ENCODE measurements around the gene SH3BP1.

Gene SH3BP1

GRCh38 chr22:37633625-37634416 lies 5.6 kb upstream of the SH3BP1 start:
- peak overlapping the region; percentile 95 for H3K27ac ChIP-seq
- H3K9ac ChIP-seq, result no peak overlapping the region
- H3K79me2 ChIP-seq, result no peaks in the 10 kb centered on the region
- peak overlapping the region; percentile 45 for H3K4me3 ChIP-seq (ENCODE audit: low read depth, low read length)
- no peaks in the 10 kb centered on the region for H3K9me3 ChIP-seq (ENCODE audit: control insufficient read depth, low read length)
- peak overlapping the region; percentile 57 for H2AFZ ChIP-seq
- H3K36me3 ChIP-seq (ENCODE audit: control insufficient read depth, insufficient read depth, low read length), result no peaks in the 10 kb centered on the region
- peaks cover 47% of the 10 kb centered on the region for H3K4me1 ChIP-seq
- no peaks in the 10 kb centered on the region for H3K27me3 ChIP-seq (ENCODE audit: control insufficient read depth, insufficient read depth, low read length)
- H3K4me2 ChIP-seq (ENCODE audit: low read length), result peak overlapping the region; percentile 78
- TF ChIP-seq CTCF (IDR thresholded peaks at IDR 0.05), result peak; percentile 27

DNA sequence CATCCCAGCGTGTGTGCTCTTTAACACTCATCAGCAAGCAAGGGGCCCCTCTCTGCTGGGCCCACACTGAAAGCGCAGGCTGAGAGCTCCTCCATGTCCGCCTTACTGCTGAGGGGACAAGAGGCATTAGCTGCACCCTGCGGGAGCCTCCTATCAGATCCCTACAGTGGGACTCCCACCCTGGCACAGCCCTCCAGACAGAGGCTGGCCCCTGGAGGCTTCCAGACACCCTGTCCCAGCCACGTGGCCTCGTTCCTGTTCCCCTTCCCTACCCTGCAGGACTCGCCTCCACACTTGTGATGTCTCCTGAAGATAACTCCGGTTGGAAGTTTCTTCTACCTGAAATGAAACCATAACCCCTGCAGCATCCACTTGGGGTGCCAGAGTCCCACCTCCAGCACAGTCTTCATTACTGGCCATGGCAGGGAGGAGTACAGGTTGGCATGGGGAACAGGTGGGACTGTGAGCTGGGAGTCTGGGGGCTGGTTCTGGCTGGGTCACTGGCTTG lies 5.0 kb upstream of the SH3BP1 start:
- Histone ChIP-seq H3K27me3 (ENCODE audit: control insufficient read depth, insufficient read depth, low read length) (no peaks in the 10 kb centered on the region), H3K27ac (peak overlapping the region; percentile 95), H3K9ac (no peak overlapping the region), H3K9me3 (ENCODE audit: control insufficient read depth, low read length) (no peaks in the 10 kb centered on the region), H3K79me2 (no peaks in the 10 kb centered on the region), H3K36me3 (ENCODE audit: control insufficient read depth, insufficient read depth, low read length) (no peaks in the 10 kb centered on the region), H3K4me2 (ENCODE audit: low read length) (peak overlapping the region; percentile 78), H3K4me1 (peaks cover 47% of the 10 kb centered on the region), H3K4me3 (ENCODE audit: low read depth, low read length) (peak overlapping the region; percentile 45), H2AFZ (peak overlapping the region; percentile 57)
- peak; percentile 40 for TF ChIP-seq CTCF (IDR thresholded peaks at IDR 0.05)

GRCh38 chr22:37635157-37635556 lies 4.3 kb upstream of the SH3BP1 start:
- Histone ChIP-seq H3K9me3 (ENCODE audit: control insufficient read depth, low read length) (no peaks in the 10 kb centered on the region), H3K36me3 (ENCODE audit: control insufficient read depth, insufficient read depth, low read length) (no peaks in the 10 kb centered on the region), H3K4me1 (peaks cover 47% of the 10 kb centered on the region), H3K27ac (peak overlapping the region; percentile 95), H3K4me2 (ENCODE audit: low read length) (peak overlapping the region; percentile 78), H3K4me3 (ENCODE audit: low read depth, low read length) (peak overlapping the region; percentile 45), H3K27me3 (ENCODE audit: control insufficient read depth, insufficient read depth, low read length) (no peaks in the 10 kb centered on the region), H3K79me2 (no peaks in the 10 kb centered on the region), H3K9ac (no peak overlapping the region), H2AFZ (no peak overlapping the region)
- no peak for TF ChIP-seq CTCF (IDR thresholded peaks at IDR 0.05)

GRCh38 chr22:37636186-37636948 lies 3.1 kb upstream of the SH3BP1 start:
- Histone ChIP-seq H3K79me2 (no peaks in the 10 kb centered on the region), H3K9me3 (ENCODE audit: control insufficient read depth, low read length) (no peaks in the 10 kb centered on the region), H2AFZ (no peak overlapping the region), H3K9ac (no peak overlapping the region), H3K4me3 (ENCODE audit: low read depth, low read length) (no peak overlapping the region), H3K27me3 (ENCODE audit: control insufficient read depth, insufficient read depth, low read length) (no peaks in the 10 kb centered on the region), H3K4me1 (peaks cover 50% of the 10 kb centered on the region), H3K4me2 (ENCODE audit: low read length) (peak overlapping the region; percentile 22), H3K27ac (peak overlapping the region; percentile 95), H3K36me3 (ENCODE audit: control insufficient read depth, insufficient read depth, low read length) (no peaks in the 10 kb centered on the region)
- TF ChIP-seq CTCF (IDR thresholded peaks at IDR 0.05), result no peak
